ENCODE results near the gene CTIF. TPM values are rescaled to one million over a fixed set of nuclear protein-coding genes. Genes with fewer than 3 reads are reported as not detected.

CTIF gene
- total RNA-seq, 1 donor from 2014 or later: 35.1 TPM

GRCh38 chr18:48560491-48560890, 21.7 kb downstream of the CTIF start:
- H3K4me3 ChIP-seq: no peak overlapping the region
- H3K27me3 ChIP-seq: no peaks in the 10 kb centered on the region
- no peak for DNase-seq (ENCODE audit: extremely low spot score in 2 of 2)
- H3K27ac ChIP-seq: no peak overlapping the region
- H3K36me3 ChIP-seq: no peaks in the 10 kb centered on the region
- TF ChIP-seq POLR2A (IDR thresholded peaks at IDR 0.05) (no peak), POLR2AphosphoS5 (IDR thresholded peaks at IDR 0.05; ENCODE audit: insufficient read depth in 1 of 2, low read depth in 1 of 2) (no peak), CTCF (IDR thresholded peaks at IDR 0.05) (no peak)
- H3K4me1 ChIP-seq: peaks cover 16% of the 10 kb centered on the region
- no peaks in the 10 kb centered on the region for H3K9me3 ChIP-seq
- intact Hi-C loops (cut with DNase I): no loop called here

- Histone ChIP-seq H3K4me1 (peaks cover 16% of the 10 kb centered on the region), H3K27ac (no peak overlapping the region)
- no peak for TF ChIP-seq CTCF (IDR thresholded peaks at IDR 0.05)
- TF ChIP-seq POLR2A (IDR thresholded peaks at IDR 0.05): no peak
- TF ChIP-seq POLR2AphosphoS5 (IDR thresholded peaks at IDR 0.05; ENCODE audit: insufficient read depth in 1 of 2, low read depth in 1 of 2): no peak
Observed at GRCh38 chr18:48562075-48562474, 23.2 kb downstream of the CTIF start.

GRCh38 chr18:48563027-48563426, 24.2 kb downstream of the CTIF start:
- TF ChIP-seq CTCF (IDR thresholded peaks at IDR 0.05): no peak
- no peak for TF ChIP-seq POLR2AphosphoS5 (IDR thresholded peaks at IDR 0.05; ENCODE audit: insufficient read depth in 1 of 2, low read depth in 1 of 2)
- TF ChIP-seq POLR2A (IDR thresholded peaks at IDR 0.05): no peak
- no peaks in the 10 kb centered on the region for H3K9me3 ChIP-seq
- intact Hi-C loops (cut with DNase I): no loop called here
- DNase-seq (ENCODE audit: extremely low spot score in 2 of 2): no peak
- H3K4me3 ChIP-seq: no peak overlapping the region
- peaks cover 16% of the 10 kb centered on the region for H3K4me1 ChIP-seq
- no peaks in the 10 kb centered on the region for H3K27me3 ChIP-seq
- H3K27ac ChIP-seq: no peak overlapping the region
- no peaks in the 10 kb centered on the region for H3K36me3 ChIP-seq

More at GRCh38 chr18:48562075-48562474, 23.2 kb downstream of the CTIF start:
- DNase-seq (ENCODE audit: extremely low spot score in 2 of 2): no peak
- Histone ChIP-seq H3K27me3 (no peaks in the 10 kb centered on the region), H3K4me3 (no peak overlapping the region), H3K36me3 (no peaks in the 10 kb centered on the region), H3K9me3 (no peaks in the 10 kb centered on the region)
- intact Hi-C loops (cut with DNase I): no loop called here

GRCh38 chr18:48564139-48564538, 25.3 kb downstream of the CTIF start:
- Histone ChIP-seq H3K9me3 (no peaks in the 10 kb centered on the region), H3K36me3 (no peaks in the 10 kb centered on the region), H3K4me3 (no peak overlapping the region), H3K4me1 (peaks cover 16% of the 10 kb centered on the region), H3K27ac (no peak overlapping the region), H3K27me3 (no peaks in the 10 kb centered on the region)
- DNase-seq (ENCODE audit: extremely low spot score in 2 of 2): no peak
- TF ChIP-seq POLR2AphosphoS5 (IDR thresholded peaks at IDR 0.05; ENCODE audit: insufficient read depth in 1 of 2, low read depth in 1 of 2) (no peak), POLR2A (IDR thresholded peaks at IDR 0.05) (no peak), CTCF (IDR thresholded peaks at IDR 0.05) (no peak)
- intact Hi-C loops (cut with DNase I): no loop called here

GRCh38 chr18:48565105-48565504, 26.3 kb downstream of the CTIF start:
- Histone ChIP-seq H3K27me3 (no peaks in the 10 kb centered on the region), H3K9me3 (no peaks in the 10 kb centered on the region), H3K4me3 (no peak overlapping the region), H3K36me3 (no peaks in the 10 kb centered on the region), H3K4me1 (peaks cover 16% of the 10 kb centered on the region), H3K27ac (no peak overlapping the region)
- DNase-seq (ENCODE audit: extremely low spot score in 2 of 2): no peak
- intact Hi-C loops (cut with DNase I): no loop called here
- TF ChIP-seq CTCF (IDR thresholded peaks at IDR 0.05) (no peak), POLR2AphosphoS5 (IDR thresholded peaks at IDR 0.05; ENCODE audit: insufficient read depth in 1 of 2, low read depth in 1 of 2) (no peak), POLR2A (IDR thresholded peaks at IDR 0.05) (no peak)
